GM21423 (cell line): ENCODE data around the gene ESPNL.

Experiments used
- ATAC-seq: cut with Tn5 transposase; IDR thresholded peaks from one replicate; pipeline ENCODE4 v1.9.1; 2021; ENCODE audit warnings: mild to moderate bottlenecking, moderate library complexity; ENCODE audit not compliant: unreplicated experiment

ESPNL gene

DNA sequence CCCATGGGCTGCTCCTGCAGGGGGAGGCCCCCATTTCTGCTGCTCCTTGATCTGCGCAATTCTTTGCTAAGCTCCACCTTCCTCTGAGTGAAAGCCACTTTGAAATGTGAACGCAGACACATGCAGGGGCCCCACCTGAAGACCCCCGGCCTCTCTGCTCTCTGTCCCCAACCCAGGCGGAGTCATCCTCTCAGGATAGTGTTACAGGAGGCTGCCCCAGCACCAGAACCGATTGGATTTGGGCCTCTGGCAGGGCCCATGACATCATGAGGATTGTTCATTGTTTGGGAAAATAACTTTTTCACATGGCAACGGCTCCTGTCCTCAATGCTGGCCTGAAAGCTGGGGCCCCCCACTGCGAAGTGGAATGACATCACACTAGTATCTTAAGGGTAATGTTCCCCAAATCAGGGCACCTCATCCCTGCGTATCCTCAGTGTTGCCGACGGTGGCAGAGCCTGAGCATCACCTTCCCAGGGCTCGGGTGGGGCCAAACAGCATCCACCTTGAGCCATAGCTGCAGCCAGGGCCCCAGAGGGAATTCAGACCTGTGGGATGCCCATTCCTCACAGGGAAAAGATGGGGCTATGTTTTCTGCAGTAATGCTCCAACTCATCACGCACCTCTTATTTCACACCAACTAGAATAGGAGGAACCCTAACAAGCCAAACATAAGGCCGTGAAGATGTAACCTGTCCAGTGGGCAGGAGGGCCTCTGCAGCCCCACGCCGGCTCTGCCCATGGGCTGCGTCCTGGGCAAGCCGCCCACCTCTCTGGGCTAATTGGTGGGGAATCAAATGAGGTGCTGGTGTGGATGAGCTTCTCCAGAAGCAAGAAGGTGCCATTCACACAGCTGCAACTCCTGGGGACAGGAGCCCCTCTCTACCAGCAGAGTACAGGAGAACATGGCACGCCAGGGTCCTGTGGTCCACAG, 55.9 kb downstream of the ESPNL start:
- no peak for ATAC-seq

GRCh38 chr2:238157506-238158017, 57.4 kb downstream of the ESPNL start:
- ATAC-seq, result no peak

- ATAC-seq, result no peak
Measured at GRCh38 chr2:238158018-238158508, 57.9 kb downstream of the ESPNL start.

- ATAC-seq, result peak; percentile 50
Measured at GRCh38 chr2:238158509-238159070, 58.5 kb downstream of the ESPNL start, which contains the start of gene ERFE. TSS of gene ERFE (plus strand) at chr2:238158970. CDS start at chr2:238159008, 38 bp downstream.

DNA sequence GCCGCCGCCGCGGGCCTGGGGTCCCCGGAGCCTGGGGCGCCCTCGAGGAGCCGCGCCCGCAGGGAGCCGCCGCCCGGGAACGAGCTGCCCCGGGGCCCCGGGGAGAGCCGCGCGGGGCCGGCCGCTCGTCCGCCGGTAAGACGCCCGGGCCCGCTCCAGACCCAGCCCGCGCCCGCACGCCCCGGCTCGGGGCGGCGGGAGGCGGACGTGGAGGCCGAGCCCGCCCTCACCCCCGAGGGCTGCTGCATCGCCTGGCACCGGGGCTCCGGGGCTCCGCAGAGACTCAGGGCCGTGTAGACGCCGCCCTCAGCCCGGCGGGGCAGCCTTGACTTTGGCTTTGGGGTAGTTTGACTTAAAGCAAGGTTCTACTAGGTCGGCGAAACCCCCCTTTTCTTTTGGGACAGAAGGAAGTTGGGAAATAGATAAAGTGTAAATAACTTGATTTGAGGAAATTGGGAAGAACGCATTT, 59.0 kb downstream of the ESPNL start:
- no peak for ATAC-seq

DNA sequence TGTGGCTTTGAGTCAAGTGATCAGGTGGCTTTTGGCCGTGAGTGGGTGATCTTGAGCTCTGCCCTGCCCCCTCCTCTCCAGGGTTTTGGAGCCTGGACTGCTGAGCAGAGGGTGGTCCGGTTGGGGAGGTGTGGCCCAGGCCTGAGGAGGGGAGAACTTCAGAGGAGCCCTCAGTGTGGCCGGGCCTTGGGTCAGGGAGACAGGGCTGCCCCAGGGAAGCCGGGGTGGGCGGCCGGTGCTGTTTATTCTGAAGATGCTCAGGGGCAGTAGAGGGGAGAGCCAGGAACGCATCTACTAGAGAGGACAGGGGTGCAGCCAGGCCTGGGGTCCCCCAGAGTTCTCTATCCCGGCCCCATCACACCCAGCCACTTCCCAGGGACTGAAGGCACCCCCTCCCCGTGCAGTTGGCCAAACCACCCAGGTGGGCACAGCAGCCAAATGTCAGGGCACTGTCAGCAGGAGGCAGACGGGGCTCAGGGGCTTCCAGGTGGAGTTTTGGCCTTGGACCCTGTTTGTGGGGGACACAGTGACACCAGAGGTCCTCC, 59.6 kb downstream of the ESPNL start:
- no peak for ATAC-seq

- ATAC-seq, result no peak
Measured at GRCh38 chr2:238160206-238161129, 60.3 kb downstream of the ESPNL start.

DNA sequence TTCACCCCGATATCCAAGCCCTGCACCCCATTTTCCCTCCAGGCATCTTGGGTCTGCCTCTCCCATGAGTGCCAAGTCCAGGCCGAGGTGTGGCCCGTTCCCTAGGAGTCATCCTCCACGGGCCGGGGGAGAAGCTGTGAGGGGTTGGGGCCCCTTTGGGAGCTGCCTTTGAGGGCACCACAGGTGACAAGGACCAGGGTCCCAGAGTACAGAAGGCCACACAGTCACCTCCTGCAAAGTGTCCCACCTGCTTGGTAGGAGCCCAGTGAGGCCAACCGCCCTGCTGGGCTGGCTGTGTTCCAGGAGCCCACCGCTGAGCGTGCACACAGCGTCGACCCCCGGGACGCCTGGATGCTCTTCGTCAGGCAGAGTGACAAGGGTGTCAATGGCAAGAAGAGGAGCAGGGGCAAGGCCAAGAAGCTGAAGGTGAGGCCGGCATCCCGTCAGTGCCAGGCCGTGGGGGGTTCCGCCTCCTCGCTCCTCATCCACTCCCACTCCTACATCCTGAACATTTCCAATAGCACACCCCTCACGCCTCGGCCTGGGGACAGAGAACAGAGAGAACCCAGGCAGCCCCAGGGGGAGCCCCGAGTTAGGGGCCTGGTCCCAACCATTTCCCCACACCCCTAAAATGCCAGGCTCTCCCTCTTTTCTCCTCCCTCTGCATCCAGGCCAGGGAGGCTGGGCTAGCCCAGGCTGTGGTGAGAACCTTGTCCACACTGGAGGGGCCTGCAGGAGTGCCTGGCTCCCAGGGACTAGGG, 61.3 kb downstream of the ESPNL start:
- no peak for ATAC-seq

- no peak for ATAC-seq
Measured at GRCh38 chr2:238162251-238162845, 62.2 kb downstream of the ESPNL start.

GRCh38 chr2:238162846-238163441, 62.8 kb downstream of the ESPNL start:
- ATAC-seq, result no peak

DNA sequence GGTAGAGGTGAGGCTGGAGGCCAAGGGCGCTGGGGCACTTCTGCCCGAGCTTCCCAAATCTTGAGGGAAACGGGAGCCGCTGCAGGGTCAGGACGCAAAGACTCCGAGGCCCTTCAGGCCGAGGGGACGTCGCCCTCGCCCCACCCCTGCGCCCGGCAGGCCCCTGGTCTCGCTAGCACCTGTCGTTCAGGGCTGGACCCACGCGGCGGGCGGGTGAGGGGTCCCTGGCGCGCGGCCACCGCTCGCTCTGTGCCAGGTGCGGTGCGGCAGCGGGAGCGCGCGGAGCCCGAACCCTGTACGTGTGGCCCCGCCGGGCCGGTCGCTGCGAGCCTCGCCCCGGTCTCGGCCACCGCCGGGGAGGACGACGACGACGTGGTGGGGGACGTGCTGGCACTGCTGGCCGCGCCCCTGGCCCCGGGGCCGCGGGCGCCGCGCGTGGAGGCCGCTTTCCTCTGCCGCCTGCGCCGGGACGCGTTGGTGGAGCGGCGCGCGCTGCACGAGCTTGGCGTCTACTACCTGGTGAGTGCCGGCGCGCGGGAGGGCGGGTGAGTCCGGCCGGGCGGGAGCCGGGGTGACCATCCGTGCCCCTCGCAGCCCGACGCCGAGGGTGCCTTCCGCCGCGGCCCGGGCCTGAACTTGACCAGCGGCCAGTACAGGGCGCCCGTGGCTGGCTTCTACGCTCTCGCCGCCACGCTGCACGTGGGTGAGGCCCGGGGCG, 63.5 kb downstream of the ESPNL start:
- ATAC-seq, result no peak

GRCh38 chr2:238164906-238165287, 64.8 kb downstream of the ESPNL start:
- no peak for ATAC-seq

- ATAC-seq, result no peak
Measured at GRCh38 chr2:238165288-238165921, 65.3 kb downstream of the ESPNL start.

GRCh38 chr2:238166391-238167343, 66.5 kb downstream of the ESPNL start:
- no peak for ATAC-seq

GRCh38 chr2:238167344-238167715, 67.2 kb downstream of the ESPNL start:
- no peak for ATAC-seq

- ATAC-seq, result no peak
Measured at GRCh38 chr2:238167761-238168160, 67.6 kb downstream of the ESPNL start.
